ENCODE data around the gene IFITM10. TPM values are rescaled to one million over a fixed set of nuclear protein-coding genes. Genes with fewer than 3 reads are reported as not detected.

Gene IFITM10
- polyA plus RNA-seq, 1 of the 3 experiments (the other 2 are of a cell fraction), result 0.21 TPM

- no peak overlapping the region for H3K4me3 ChIP-seq (ENCODE audit: low read depth in 2 of 2, low read length in 1 of 2)
- peaks cover 0 to 7% of the 10 kb centered on the region in 2 experiments; a peak in 1 of 4 replicates for H3K4me1 ChIP-seq (ENCODE audit: control insufficient read depth in 1 of 2, insufficient read depth in 2 of 2, low read depth in 1 of 2, low read length in 1 of 2)
- H3K27ac ChIP-seq (ENCODE audit: low read depth in 2 of 2, low read length in 1 of 2), result no peak overlapping the region
- POLR2A ChIA-PET, result no interaction called here
- no peaks in the 10 kb centered on the region for H3K9me3 ChIP-seq
- no peaks in the 10 kb centered on the region for H3K36me3 ChIP-seq (replicated peaks in 1 of 2; ENCODE audit: control insufficient read depth in 1 of 2, insufficient read depth in 2 of 2, low read length in 1 of 2)
- TF ChIP-seq, protein P1, sequence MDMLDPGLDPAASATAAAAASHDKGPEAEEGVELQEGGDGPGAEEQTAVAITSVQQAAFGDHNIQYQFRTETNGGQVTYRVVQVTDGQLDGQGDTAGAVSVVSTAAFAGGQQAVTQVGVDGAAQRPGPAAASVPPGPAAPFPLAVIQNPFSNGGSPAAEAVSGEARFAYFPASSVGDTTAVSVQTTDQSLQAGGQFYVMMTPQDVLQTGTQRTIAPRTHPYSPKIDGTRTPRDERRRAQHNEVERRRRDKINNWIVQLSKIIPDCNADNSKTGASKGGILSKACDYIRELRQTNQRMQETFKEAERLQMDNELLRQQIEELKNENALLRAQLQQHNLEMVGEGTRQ (IDR thresholded peaks at IDR 0.05; ENCODE audit: borderline replicate concordance, low read depth, low read length), result no peak
- TF ChIP-seq EZH2phosphoT487 (IDR thresholded peaks at IDR 0.05; ENCODE audit: borderline replicate concordance, low read depth) (no peak), EP300 (IDR thresholded peaks at IDR 0.05; ENCODE audit: borderline replicate concordance in 1 of 2, low read depth in 1 of 2, low read length in 1 of 2) (no peak), SIN3A (IDR thresholded peaks at IDR 0.05; ENCODE audit: borderline replicate concordance, low read depth, low read length) (no peak), RAD21 (IDR thresholded peaks at IDR 0.05; ENCODE audit: low read length) (no peak), ZBTB33 (IDR thresholded peaks at IDR 0.05; ENCODE audit: borderline replicate concordance, low read depth) (no peak), POLR2AphosphoS5 (IDR thresholded peaks at IDR 0.05; ENCODE audit: low read depth, low read length) (no peak), NRF1 (IDR thresholded peaks at IDR 0.05; ENCODE audit: low read depth, low read length) (no peak), FOXJ3 (CRISPR knock-in tag; IDR thresholded peaks at IDR 0.05) (no peak), RCOR1 (IDR thresholded peaks at IDR 0.05; ENCODE audit: low read length) (no peak), TCF12 (IDR thresholded peaks at IDR 0.05) (no peak), GABPA (IDR thresholded peaks at IDR 0.05; ENCODE audit: low read depth) (no peak), RFX5 (IDR thresholded peaks at IDR 0.05; ENCODE audit: low read length) (no peak), RXRA (IDR thresholded peaks at IDR 0.05; ENCODE audit: borderline replicate concordance, low read depth) (no peak), FOXM1 (IDR thresholded peaks at IDR 0.05; ENCODE audit: low read depth) (no peak), NFIC (IDR thresholded peaks at IDR 0.05; ENCODE audit: borderline replicate concordance) (no peak)
- TF ChIP-seq, protein P2, sequence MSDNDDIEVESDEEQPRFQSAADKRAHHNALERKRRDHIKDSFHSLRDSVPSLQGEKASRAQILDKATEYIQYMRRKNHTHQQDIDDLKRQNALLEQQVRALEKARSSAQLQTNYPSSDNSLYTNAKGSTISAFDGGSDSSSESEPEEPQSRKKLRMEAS (IDR thresholded peaks at IDR 0.05; ENCODE audit: low read depth), result no peak
- TF ChIP-seq, protein P3, sequence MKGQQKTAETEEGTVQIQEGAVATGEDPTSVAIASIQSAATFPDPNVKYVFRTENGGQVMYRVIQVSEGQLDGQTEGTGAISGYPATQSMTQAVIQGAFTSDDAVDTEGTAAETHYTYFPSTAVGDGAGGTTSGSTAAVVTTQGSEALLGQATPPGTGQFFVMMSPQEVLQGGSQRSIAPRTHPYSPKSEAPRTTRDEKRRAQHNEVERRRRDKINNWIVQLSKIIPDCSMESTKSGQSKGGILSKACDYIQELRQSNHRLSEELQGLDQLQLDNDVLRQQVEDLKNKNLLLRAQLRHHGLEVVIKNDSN (IDR thresholded peaks at IDR 0.05; ENCODE audit: borderline replicate concordance, low read depth), result no peak
- TF ChIP-seq, protein P4, sequence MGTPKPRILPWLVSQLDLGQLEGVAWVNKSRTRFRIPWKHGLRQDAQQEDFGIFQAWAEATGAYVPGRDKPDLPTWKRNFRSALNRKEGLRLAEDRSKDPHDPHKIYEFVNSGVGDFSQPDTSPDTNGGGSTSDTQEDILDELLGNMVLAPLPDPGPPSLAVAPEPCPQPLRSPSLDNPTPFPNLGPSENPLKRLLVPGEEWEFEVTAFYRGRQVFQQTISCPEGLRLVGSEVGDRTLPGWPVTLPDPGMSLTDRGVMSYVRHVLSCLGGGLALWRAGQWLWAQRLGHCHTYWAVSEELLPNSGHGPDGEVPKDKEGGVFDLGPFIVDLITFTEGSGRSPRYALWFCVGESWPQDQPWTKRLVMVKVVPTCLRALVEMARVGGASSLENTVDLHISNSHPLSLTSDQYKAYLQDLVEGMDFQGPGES (IDR thresholded peaks at IDR 0.05; ENCODE audit: low read depth, low read length), result no peak
- H3K9ac ChIP-seq, result no peak overlapping the region
- no peaks in the 10 kb centered on the region for H4K20me1 ChIP-seq (ENCODE audit: insufficient read depth)
- no peak overlapping the region for H2AFZ ChIP-seq (ENCODE audit: low read depth)
- H3K4me2 ChIP-seq, result no peak overlapping the region
- peak; percentile 25 for DNase-seq
- H3K9me2 ChIP-seq, result no peaks in the 10 kb centered on the region
- 66% methylated on average over 7 of the region's 13 CpGs for WGBS (ENCODE audit: low lambda C conversion rate)
- no peaks in the 10 kb centered on the region for H3K79me2 ChIP-seq (ENCODE audit: insufficient read depth)
- CTCF ChIA-PET, result interaction anchor here (0.8 kb wide), 1 partner anchor 23 kb away, joined by 3 read pairs; no protein-coding TSS in a partner anchor
- H3F3A ChIP-seq (replicated peaks; ENCODE audit: insufficient read depth), result no peaks in the 10 kb centered on the region
- H3K27me3 ChIP-seq (ENCODE audit: insufficient read depth), result no peaks in the 10 kb centered on the region
Observed at GRCh38 chr11:1782031-1782590, 31.7 kb upstream of the IFITM10 start.

Data from SK-N-SH (cell line).